WI38 (cell line): ENCODE measurements around the gene MYO9A.
"Not testable (repeated sequence)": the region's sequence is repeated elsewhere in the genome, so short reads cannot be mapped to it uniquely, and the experiment has no call there.

Experiments
- H3K4me3 ChIP-seq: 2 replicates; pipeline ENCODE4 v1.5.1; 2011; ENCODE audit warnings: low read depth, mild to moderate bottlenecking, control low read depth, low read length
- TF ChIP-seq, protein P1 (sequence below): IDR thresholded peaks from 2 replicates; pipeline ENCODE4 v1.5.1; 2012; ENCODE audit warnings: low read depth, mild to moderate bottlenecking, control low read depth, low read length

The MYO9A gene

DNA sequence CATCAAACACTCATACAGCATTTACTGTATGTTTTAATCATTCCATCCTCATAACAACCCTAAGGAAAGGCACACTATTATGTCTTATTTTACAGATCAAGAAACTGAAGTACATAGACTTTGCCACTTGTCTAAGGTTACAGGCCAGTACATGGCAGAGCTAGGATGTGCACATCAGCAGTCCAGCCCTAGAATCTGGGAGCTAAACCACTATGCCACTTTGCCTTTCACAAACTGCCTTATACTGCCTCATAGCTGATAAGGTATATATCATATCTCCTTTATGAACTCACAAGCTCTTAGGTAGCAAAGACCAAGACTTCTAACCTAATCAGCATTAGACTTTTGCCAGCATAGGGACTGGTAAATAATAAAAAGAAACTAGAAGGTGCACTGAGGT lies 49.1 kb downstream of the MYO9A start:
- no peak overlapping the region for H3K4me3 ChIP-seq
- TF ChIP-seq, protein P1, sequence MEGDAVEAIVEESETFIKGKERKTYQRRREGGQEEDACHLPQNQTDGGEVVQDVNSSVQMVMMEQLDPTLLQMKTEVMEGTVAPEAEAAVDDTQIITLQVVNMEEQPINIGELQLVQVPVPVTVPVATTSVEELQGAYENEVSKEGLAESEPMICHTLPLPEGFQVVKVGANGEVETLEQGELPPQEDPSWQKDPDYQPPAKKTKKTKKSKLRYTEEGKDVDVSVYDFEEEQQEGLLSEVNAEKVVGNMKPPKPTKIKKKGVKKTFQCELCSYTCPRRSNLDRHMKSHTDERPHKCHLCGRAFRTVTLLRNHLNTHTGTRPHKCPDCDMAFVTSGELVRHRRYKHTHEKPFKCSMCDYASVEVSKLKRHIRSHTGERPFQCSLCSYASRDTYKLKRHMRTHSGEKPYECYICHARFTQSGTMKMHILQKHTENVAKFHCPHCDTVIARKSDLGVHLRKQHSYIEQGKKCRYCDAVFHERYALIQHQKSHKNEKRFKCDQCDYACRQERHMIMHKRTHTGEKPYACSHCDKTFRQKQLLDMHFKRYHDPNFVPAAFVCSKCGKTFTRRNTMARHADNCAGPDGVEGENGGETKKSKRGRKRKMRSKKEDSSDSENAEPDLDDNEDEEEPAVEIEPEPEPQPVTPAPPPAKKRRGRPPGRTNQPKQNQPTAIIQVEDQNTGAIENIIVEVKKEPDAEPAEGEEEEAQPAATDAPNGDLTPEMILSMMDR, result no peak

DNA sequence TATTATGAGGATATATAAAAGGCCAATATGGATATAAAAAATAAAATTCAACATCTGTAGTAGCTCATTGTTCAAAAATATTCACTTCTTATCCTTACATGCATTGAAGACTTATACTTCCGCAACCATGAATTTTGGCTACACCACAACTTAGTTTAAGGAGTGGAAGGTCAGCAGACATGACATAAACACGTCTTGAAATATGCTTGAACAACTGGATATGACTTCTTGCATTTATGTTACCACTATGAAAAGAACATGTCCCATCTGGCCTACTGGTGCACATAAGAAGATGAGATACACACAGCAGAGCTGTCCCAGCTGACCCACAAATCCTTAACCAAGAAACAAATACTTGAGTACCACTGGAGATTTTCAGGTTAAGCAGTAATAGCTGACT lies 52.1 kb downstream of the MYO9A start:
- no peak overlapping the region for H3K4me3 ChIP-seq
- TF ChIP-seq, protein P1, result no peak

DNA sequence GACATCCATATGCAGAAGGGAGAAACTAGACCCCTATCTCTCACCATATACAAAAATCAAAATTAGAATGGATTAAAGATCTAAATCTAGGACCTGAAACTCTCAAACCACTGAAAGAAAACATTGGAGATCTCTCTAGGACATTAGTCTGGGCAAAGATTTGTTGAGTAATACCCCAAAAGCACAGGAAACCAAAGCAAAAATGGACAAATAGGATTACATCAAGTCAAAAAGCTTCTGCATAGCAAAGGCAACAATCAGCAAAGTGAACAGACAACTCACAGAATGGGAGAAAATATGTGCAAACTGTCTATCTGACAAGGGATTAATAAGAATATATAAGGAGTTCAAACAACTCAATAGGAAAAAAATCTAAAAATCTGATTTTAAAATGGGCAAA lies 54.8 kb downstream of the MYO9A start:
- no peak overlapping the region for H3K4me3 ChIP-seq
- TF ChIP-seq, protein P1, result no peak

DNA sequence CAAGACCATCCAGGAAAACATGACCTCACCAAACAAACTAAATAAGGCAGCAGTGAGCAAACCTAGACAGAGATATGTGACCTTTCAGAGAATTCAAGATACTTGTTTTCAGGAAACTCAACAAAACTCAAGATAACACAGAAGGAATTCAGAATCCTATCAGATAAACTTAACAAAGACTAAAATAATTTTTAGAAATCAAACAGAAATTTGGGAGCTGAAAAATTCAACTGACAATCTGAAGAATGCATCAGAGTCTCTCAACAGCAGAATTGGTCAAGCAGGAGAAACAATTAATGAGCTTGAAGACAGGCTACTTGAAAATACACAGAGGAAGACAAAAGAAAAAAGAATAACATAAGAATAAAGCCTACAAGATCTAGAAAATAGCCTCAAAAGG lies 55.6 kb downstream of the MYO9A start:
- no peak overlapping the region for H3K4me3 ChIP-seq
- TF ChIP-seq, protein P1, result no peak

DNA sequence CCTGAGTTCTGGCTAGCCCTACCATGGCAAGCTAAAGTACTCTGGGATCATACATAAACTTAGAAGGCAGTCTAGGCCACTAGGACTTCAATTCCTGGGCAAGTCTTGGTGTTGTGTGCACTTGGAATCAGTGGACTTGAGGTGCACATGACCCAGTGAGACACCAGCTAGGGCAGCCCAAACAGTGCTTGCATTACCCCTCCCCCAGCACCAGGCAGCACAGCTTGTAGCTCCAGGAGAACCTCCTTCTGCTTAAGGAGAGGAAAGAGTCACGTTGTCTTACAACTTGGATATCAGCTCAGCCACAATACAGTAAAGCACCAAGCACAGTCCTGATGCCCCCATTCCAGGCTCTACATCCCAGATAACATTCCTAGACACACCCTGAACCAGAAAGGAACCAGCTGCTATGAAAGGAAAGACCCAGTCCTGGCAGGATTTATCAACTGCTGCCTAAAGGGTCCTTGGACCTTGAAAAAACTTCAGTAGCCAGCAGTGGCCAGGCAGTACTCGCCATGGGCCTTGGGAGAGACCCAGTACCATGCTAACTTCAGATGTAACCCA lies 57.2 kb downstream of the MYO9A start:
- TF ChIP-seq, protein P1, result no peak
- no peak overlapping the region for H3K4me3 ChIP-seq

DNA sequence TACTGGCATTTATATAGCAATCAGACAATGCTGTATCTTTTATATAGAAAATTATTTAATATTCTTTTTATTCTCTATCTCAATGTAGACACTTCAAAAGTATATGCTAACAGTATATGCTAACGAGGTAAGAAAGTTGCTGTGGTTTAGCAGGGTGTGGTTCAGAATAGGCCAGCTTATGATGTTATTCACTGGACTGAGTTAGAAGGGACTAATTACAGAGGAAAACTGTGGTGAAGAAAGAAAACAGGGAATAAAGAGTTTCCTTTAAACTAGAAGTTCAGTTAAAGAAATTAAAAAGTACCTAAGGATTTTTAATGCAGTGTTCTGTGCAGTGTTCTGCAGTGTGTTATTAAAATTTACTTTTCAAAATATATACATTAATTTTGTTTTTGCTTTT lies 59.4 kb downstream of the MYO9A start:
- TF ChIP-seq, protein P1, result no peak
- no peak overlapping the region for H3K4me3 ChIP-seq

DNA sequence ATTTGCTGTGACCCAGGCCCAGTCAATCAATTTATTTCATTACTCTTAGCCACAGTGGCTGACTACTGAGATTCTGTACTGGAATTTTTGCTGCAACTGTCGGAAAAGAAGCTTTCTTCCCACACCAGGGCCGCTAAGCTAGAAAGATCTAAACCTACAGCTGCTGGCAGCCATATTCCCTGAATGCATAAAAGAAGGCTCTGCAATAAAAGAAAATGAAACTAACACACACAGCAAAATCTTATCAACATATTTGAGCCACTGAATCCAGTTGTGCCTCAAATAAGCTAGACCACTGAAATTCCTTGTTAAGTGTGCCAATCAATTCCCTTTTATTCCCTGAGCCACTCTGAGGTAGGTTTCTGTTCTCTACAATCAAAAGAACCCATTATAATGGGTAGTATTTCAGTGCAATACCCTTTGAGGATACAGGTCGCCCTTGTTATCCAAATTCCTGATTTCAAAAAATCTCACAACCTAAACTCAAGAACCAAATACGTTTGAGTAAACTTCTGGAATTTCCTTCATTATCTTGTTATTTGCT lies 60.3 kb downstream of the MYO9A start:
- H3K4me3 ChIP-seq, result peak overlapping the region; percentile 10; the same call in 1 of the 2 replicates
- TF ChIP-seq, protein P1, result no peak

DNA sequence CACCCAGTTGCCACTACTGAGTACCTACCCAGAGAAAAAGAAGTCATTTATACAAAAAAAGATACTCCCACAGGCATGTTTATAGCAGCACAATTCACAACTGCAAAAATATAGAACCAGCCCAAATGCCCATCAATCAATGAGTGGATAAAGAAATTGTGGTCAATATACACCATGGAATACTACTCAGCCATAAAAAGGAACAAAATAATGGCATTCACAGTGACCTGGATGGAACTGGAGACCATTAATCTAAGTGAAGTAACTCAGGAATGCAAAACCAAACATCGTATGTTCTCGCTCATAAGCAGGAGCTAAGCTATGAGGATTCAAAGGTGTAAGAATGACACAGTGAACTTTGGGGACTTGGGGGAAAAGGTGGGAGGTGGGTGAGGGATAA lies 61.7 kb downstream of the MYO9A start:
- not testable (repeated sequence) for H3K4me3 ChIP-seq

DNA sequence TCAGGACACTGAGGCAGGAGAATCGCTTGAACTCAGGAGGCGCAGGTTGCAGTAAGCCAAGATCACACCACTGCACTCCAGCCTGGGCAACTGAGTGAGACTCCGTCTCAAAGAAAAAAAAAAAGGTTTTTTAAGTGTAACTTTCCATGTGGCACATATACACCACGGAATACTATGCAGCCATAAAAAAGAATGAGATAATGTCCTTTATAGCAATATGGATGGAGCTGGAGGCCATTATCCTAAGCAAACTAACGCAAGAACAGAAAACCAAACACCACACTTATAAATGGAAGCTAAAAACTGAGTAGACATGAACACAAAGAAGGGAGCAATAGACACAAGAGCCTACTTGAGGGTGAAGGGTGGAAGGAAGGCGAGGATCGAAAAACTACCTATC lies 64.7 kb downstream of the MYO9A start:
- H3K4me3 ChIP-seq, result not testable (repeated sequence)
